Gastrocnemius medialis (tissue), 4 donors: Measurements from ENCODE around the gene ZNF683.

ENCODE experiments used
- CTCF ChIP-seq, 5 experiments: fragments of 450-650 bp in 3 of 5; fragments of 200-600 bp in 2 of 5; sonication (generic) in 2 of 5; IDR thresholded peaks in 4 of 5; conservative IDR thresholded peaks in 1 of 5; 1 replicate in 4 of 5; 2 replicates in 1 of 5; pipeline ENCODE4 v1.5.1; 2016 to 2019; ENCODE audit warnings: antibody characterized with exemption in 5 of 5, mild to moderate bottlenecking in 3 of 5, moderate library complexity in 3 of 5
- POLR2A ChIP-seq, 2 donors: fragments of 450-650 bp; IDR thresholded peaks; one replicate each; pipeline ENCODE4 v1.6.1; 2017; ENCODE audit warnings: antibody characterized with exemption in 2 of 2, mild to moderate bottlenecking in 2 of 2, moderate library complexity in 2 of 2

- TF ChIP-seq POLR2A (IDR thresholded peaks at IDR 0.05) (no peak), CTCF (IDR thresholded peaks at IDR 0.05 in 4 of 5, conservative IDR thresholded peaks at IDR 0.05 in 1 of 5) (no peak)
Measured at GRCh38 chr1:26345718-26346117, 26.8 kb downstream of the ZNF683 start.
